NCI-H2171 treated with DMSO at 0.1 percent for 48 hours (cell line): ENCODE results near the gene CCDC146.

Experiments used
- DNase-seq: peaks from one replicate; lab custom pipeline; 2025; lab: John Stamatoyannopoulos, UW

The CCDC146 gene

GRCh38 chr7:77284005-77284404 is 161.6 kb downstream of the CCDC146 start:
- no peak for DNase-seq

GRCh38 chr7:77284616-77285015 is 162.2 kb downstream of the CCDC146 start:
- DNase-seq, result no peak

- peak; percentile 20 for DNase-seq
These were observed 166.4 kb downstream of the CCDC146 start for GRCh38 chr7:77288676-77289320.

DNA sequence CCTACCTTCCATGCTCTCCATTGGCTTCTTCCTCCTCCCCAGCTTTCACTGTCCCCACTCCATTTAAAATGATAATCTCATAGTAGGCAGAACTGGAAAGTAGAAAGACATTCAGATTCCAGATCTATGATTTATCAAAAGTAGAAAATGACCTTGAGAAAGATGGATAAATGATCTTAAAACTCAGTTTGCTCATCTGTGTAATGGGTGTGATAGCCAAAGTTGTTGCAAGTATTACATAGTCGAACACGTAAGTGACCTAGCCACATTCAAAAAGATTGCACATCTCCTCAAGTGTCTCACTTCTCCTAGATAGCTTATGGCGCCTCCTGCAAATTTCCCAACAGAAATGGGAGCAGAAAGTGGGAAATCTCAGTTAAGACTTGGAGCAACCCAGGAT is 167.0 kb downstream of the CCDC146 start:
- DNase-seq, result no peak

- no peak for DNase-seq
These were observed 168.0 kb downstream of the CCDC146 start for GRCh38 chr7:77290425-77290824.

- DNase-seq, result no peak
These were observed 170.6 kb downstream of the CCDC146 start for GRCh38 chr7:77293046-77293445.

- DNase-seq, result no peak
These were observed 173.1 kb downstream of the CCDC146 start for GRCh38 chr7:77295549-77295948.

GRCh38 chr7:77306231-77307067 is 184.0 kb downstream of the CCDC146 start:
- no peak for DNase-seq

GRCh38 chr7:77308792-77309191 is 186.4 kb downstream of the CCDC146 start:
- no peak for DNase-seq

- no peak for DNase-seq
These were observed 187.4 kb downstream of the CCDC146 start for GRCh38 chr7:77309714-77310220.

- peak; percentile 67 for DNase-seq
These were observed 188.6 kb downstream of the CCDC146 start for GRCh38 chr7:77310982-77311381.

- DNase-seq, result no peak
These were observed 190.7 kb downstream of the CCDC146 start for GRCh38 chr7:77313085-77313484.

GRCh38 chr7:77313876-77314480 is 191.6 kb downstream of the CCDC146 start:
- DNase-seq, result no peak

DNA sequence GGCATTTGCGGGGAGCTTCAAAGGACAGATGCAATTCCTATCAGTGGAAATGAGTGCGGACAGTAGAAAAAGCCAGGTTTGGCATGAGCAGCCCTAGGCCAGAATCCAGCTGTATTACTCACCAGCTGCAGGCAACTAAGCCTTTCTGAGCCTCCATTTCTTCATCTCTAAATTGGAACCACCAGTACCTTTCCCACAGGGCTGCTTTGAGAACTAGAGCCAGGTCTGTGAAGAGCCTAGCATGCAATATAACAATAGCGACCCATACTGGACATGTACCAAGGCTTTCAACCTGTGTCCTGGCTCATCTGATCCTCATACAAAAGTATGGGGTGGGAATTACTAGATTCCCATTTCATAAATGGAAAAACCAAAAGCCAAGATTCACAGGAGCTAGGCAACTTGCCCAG is 192.8 kb downstream of the CCDC146 start:
- DNase-seq, result no peak

DNA sequence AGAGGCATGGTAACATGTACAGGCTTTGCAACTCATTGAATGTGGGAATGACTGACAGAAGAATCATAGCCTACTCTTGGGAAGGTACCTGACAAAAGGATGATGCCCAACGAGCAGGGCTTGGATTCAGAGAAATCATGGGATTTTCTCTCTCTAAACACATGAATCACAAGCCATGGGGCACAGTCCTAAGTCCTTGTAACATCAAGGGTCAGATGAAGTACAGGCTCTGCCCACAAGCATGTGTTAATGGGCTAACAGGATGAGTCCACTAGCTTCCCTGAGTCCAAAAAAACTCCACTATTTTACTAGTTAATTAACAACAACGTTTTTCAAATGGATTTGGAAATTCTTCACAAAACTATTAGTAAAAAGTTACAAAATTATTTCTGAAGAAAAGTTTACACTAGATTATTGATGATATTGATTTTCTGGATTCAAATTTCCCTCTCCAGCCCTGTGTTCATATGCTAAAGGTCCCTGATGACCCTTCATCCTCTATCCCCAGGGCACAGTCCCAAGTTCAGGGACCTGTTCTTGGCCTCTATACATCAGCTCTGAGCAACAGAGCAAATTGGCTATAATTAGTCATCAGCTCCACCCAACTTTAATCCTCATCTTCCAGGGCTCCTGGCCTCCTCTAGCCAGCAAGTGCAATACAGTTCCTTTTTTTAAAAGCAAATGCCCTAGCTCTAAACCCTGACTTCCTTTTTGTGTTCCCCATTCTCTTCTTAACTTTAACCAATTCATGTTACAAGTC is 194.0 kb downstream of the CCDC146 start:
- DNase-seq, result no peak

DNA sequence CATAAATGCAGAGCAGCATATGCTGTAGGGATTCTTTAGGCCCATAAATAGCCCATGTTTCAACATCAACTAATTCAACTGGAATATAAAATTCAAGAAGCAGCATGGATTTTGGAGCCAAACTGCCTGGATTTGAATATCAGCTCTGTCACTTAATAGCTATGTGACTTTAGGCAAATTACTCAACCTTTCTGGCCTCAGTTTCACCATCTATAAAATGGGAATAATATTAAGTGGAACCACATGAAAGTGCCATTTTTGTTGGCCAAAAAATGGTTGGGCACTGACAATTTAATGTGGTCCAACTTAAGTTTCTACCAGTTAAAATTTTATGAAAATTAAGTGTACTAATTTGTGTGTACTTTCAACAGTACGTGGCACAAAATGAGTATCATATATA is 195.6 kb downstream of the CCDC146 start:
- no peak for DNase-seq

GRCh38 chr7:77320137-77320536 is 197.7 kb downstream of the CCDC146 start:
- no peak for DNase-seq

GRCh38 chr7:77320714-77321113 is 198.3 kb downstream of the CCDC146 start:
- no peak for DNase-seq

GRCh38 chr7:77321300-77321699 is 198.9 kb downstream of the CCDC146 start:
- no peak for DNase-seq

GRCh38 chr7:77326131-77326530 is 203.7 kb downstream of the CCDC146 start:
- DNase-seq, result no peak

GRCh38 chr7:77327067-77327931 is 204.9 kb downstream of the CCDC146 start:
- no peak for DNase-seq
